Thyroid gland (tissue), 4 donors: ENCODE measurements around the gene FRAS1.
A peak's percentile ranks its signal among the peaks of the same experiment; 100 is the strongest.

ENCODE experiments used
- POLR2A ChIP-seq, 2 donors: fragments of 450-650 bp; IDR thresholded peaks; one replicate each; pipeline ENCODE4 v1.6.1; 2017; ENCODE audit warnings: antibody characterized with exemption in 2 of 2, mild to moderate bottlenecking in 2 of 2, moderate library complexity in 1 of 2
- TF ChIP-seq, protein P1 (sequence below), 6 experiments: fragments of 200-600 bp in 3 of 6; fragments of 450-650 bp in 3 of 6; sonication (generic) in 3 of 6; IDR thresholded peaks; one replicate each; pipeline ENCODE4 v1.5.1; 2016 to 2019; ENCODE audit warnings: antibody characterized with exemption in 6 of 6, mild to moderate bottlenecking in 2 of 6, inconsistent platforms in 1 of 6, moderate library complexity in 1 of 6

DNA sequence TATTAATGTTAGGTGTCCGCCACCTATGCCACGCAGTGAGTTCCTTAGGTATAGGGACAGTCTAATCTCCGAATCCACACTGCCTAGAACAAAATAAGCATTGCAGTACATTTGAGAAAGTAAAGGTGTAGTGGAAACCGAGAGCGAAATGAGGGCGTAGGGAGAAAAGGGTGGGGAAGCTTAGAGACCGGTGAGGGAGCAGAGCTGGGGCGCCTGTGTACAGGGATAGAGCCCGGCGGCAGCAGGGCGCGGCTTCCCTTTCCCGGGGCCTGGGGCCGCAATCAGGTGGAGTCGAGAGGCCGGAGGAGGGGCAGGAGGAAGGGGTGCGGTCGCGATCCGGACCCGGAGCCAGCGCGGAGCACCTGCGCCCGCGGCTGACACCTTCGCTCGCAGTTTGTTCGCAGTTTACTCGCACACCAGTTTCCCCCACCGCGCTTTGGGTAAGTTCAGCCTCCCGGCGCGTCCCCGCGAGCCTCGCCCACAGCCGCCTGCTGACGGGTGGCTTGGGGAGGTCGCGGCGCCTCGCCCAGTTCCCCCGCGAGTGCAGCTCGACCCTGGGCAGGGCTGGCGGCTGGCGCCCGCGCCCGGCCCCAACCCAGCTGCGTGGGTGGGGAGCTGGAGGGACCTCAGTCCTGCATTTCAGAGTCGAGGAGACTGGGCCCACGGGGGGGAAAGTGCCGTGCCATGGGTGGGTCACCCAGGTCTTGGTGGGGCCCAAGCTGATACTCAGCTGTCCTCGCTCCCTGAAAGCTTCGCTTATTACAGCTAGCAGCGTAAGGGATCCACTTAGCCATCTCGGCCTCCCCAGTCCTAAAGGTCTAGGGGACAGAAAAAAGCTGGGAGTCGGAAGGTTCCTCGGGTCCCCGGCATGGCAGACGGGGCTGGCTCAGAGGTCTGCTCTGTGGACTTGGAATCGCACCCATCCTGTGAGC is 494.6 kb downstream of the FRAS1 start, which contains the start of gene ANXA3:
- TF ChIP-seq, protein P1, sequence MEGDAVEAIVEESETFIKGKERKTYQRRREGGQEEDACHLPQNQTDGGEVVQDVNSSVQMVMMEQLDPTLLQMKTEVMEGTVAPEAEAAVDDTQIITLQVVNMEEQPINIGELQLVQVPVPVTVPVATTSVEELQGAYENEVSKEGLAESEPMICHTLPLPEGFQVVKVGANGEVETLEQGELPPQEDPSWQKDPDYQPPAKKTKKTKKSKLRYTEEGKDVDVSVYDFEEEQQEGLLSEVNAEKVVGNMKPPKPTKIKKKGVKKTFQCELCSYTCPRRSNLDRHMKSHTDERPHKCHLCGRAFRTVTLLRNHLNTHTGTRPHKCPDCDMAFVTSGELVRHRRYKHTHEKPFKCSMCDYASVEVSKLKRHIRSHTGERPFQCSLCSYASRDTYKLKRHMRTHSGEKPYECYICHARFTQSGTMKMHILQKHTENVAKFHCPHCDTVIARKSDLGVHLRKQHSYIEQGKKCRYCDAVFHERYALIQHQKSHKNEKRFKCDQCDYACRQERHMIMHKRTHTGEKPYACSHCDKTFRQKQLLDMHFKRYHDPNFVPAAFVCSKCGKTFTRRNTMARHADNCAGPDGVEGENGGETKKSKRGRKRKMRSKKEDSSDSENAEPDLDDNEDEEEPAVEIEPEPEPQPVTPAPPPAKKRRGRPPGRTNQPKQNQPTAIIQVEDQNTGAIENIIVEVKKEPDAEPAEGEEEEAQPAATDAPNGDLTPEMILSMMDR (IDR thresholded peaks at IDR 0.05): no peak
- peak in 1 of 2 donors; percentile 96 for TF ChIP-seq POLR2A (IDR thresholded peaks at IDR 0.05)
